Spleen (tissue), 7 donors: ENCODE data around the gene MAN1C1.

Source experiments
- CTCF ChIP-seq, 11 experiments: fragments of 200-600 bp in 7 of 11; fragments of 450-650 bp in 4 of 11; sonication (generic) in 4 of 11; IDR thresholded peaks in 8 of 11; conservative IDR thresholded peaks in 3 of 11; 1 replicate in 7 of 11; 2 replicates in 4 of 11; pipeline versions ENCODE4 v1.4.0 to v1.8.0; 2016 to 2021; ENCODE audit warnings: antibody characterized with exemption in 11 of 11, inconsistent platforms in 4 of 11, mild to moderate bottlenecking in 1 of 11
- POLR2A ChIP-seq, 3 donors: fragments of 450-650 bp; IDR thresholded peaks; one replicate each; pipeline ENCODE4 v1.5.1; 2017; ENCODE audit warnings: antibody characterized with exemption in 3 of 3, mild to moderate bottlenecking in 1 of 3
- donor health status: DM: no; HTN: no; CAD: no; lungs with moderate emphysema.
- donor health status: DM: no; HTN: no; CAD: no.
- donor health status: DM: no; HTN: no; CAD: no.

- TF ChIP-seq CTCF (IDR thresholded peaks at IDR 0.05 in 8 of 11, conservative IDR thresholded peaks at IDR 0.05 in 3 of 11) = no peak
- no peak for TF ChIP-seq POLR2A (IDR thresholded peaks at IDR 0.05)
Observed at GRCh38 chr1:25645637-25646400, 29.2 kb downstream of the MAN1C1 start.
